Smooth muscle cell (in vitro differentiated cells): ENCODE results near the gene PTGFRN. TPM values are rescaled to one million over a fixed set of nuclear protein-coding genes. Genes with fewer than 3 reads are reported as not detected.

ENCODE experiments used
- DNase-seq: peaks from one replicate; lab custom pipeline; 2025; ENCODE audit not compliant: unreplicated experiment; lab: John Stamatoyannopoulos, UW
- H2AFZ ChIP-seq: fragments of 200-600 bp; sonication (generic); 2 replicates; pipeline ENCODE4 v1.6.0; 2016; ENCODE audit warnings: antibody characterized with exemption, low read depth, mild to moderate bottlenecking
- H3F3A ChIP-seq: fragments of 200-600 bp; sonication (generic); 2 replicates; pipeline ENCODE4 v1.6.0; 2017; ENCODE audit warnings: antibody characterized with exemption, low read depth
- H3K27ac ChIP-seq: fragments of 200-600 bp; sonication (generic); 2 replicates; pipeline ENCODE4 v1.5.1; 2016; ENCODE audit warnings: low read depth, mild to moderate bottlenecking
- H3K27me3 ChIP-seq: fragments of 200-600 bp; sonication (generic); 2 replicates; pipeline ENCODE4 v1.6.1; 2016; ENCODE audit warnings: low read depth, mild to moderate bottlenecking
- H3K36me3 ChIP-seq: fragments of 200-600 bp; sonication (generic); 2 replicates; pipeline ENCODE4 v1.5.1; 2016; ENCODE audit warnings: low read depth
- H3K4me1 ChIP-seq: fragments of 200-600 bp; sonication (generic); 2 replicates; pipeline ENCODE4 v1.5.1; 2016; ENCODE audit warnings: low read depth
- H3K4me2 ChIP-seq: fragments of 200-600 bp; sonication (generic); 2 replicates; pipeline ENCODE4 v1.6.0; 2016; ENCODE audit warnings: mild to moderate bottlenecking
- H3K4me3 ChIP-seq: fragments of 200-600 bp; sonication (generic); 2 replicates; pipeline ENCODE4 v1.5.1; 2016; ENCODE audit warnings: mild to moderate bottlenecking
- H3K79me2 ChIP-seq: fragments of 200-600 bp; sonication (generic); 2 replicates; pipeline ENCODE4 v1.6.0; 2016; ENCODE audit warnings: low read depth, mild to moderate bottlenecking
- H3K9ac ChIP-seq: fragments of 200-600 bp; sonication (generic); 2 replicates; pipeline ENCODE4 v1.6.0; 2016; ENCODE audit warnings: low read depth
- H3K9me3 ChIP-seq: fragments of 200-600 bp; sonication (generic); replicated peaks from 2 replicates; pipeline ENCODE4 v1.5.1; 2016; ENCODE audit warnings: low read depth
- H4K20me1 ChIP-seq: fragments of 200-600 bp; sonication (generic); 2 replicates; pipeline ENCODE4 v1.6.0; 2016; ENCODE audit warnings: low read depth
- CTCF ChIP-seq: fragments of 200-600 bp; sonication (generic); IDR thresholded peaks from 2 replicates; pipeline ENCODE4 v1.5.1; 2017; ENCODE audit warnings: borderline replicate concordance, mild to moderate bottlenecking, antibody characterized with exemption; ENCODE audit not compliant: insufficient read depth, poor library complexity, severe bottlenecking
- WGBS: methylation state at CpG from one replicate; pipeline ENCODE4 v1.1.7; 2016; ENCODE audit warnings: low lambda C conversion rate; 5-methylcytosine and 5-hydroxymethylcytosine counted together
- polyA plus RNA-seq: library from polyadenylated mRNA; unstranded; fragments of >200 nt; fragmentation: Nextera tagmentation; extraction: Ambion mirVana; gene quantifications from 2 replicates; pipeline ENCODE4 v1.2.1, GENCODE V29; 2016
- total RNA-seq: library from RNA; depleted of rRNA; stranded (reverse); fragments of >200 nt; gene quantifications from 2 replicates; pipeline ENCODE4 v1.2.3, GENCODE V29; 2014

PTGFRN gene
- total and polyA plus RNA-seq, 2 experiments from 2014 or later, result 64.2 to 97.9 TPM

GRCh38 chr1:117010310-117010969 is 100.7 kb downstream of the PTGFRN start:
- Histone ChIP-seq H3F3A (no peaks in the 10 kb centered on the region), H4K20me1 (no peaks in the 10 kb centered on the region), H3K4me1 (peaks cover 3% of the 10 kb centered on the region), H3K4me3 (no peak overlapping the region), H2AFZ (no peak overlapping the region), H3K4me2 (no peak overlapping the region), H3K9me3 (no peaks in the 10 kb centered on the region), H3K27me3 (no peaks in the 10 kb centered on the region), H3K36me3 (no peaks in the 10 kb centered on the region), H3K79me2 (no peaks in the 10 kb centered on the region), H3K27ac (no peak overlapping the region), H3K9ac (no peak overlapping the region)
- TF ChIP-seq CTCF, result no peak
- 81% methylated on average over 3 of the region's 3 CpGs for WGBS
- no peak for DNase-seq

DNA sequence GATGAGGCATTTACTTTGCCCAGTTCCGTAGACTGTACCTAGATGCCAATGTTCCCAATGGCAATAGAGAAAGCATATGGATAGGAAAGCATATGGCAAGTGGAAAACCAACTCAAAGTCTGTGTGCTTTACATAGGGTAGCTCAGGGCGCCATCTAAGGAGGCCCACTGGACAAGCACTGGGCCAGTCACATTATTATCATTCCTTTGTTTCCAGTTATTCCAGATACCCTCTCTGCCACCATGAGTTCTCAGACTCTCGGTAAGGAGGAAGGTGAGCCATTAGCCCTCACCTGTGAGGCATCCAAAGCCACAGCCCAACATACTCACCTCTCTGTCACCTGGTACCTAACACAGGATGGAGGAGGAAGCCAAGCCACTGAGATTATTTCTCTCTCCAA is 101.6 kb downstream of the PTGFRN start:
- no peaks in the 10 kb centered on the region for H4K20me1 ChIP-seq
- H3K4me1 ChIP-seq, result peaks cover 3% of the 10 kb centered on the region
- no peak overlapping the region for H3K27ac ChIP-seq
- DNase-seq, result no peak
- no peaks in the 10 kb centered on the region for H3K79me2 ChIP-seq
- no peaks in the 10 kb centered on the region for H3K27me3 ChIP-seq
- no peak overlapping the region for H3K9ac ChIP-seq
- no peaks in the 10 kb centered on the region for H3F3A ChIP-seq
- no peaks in the 10 kb centered on the region for H3K9me3 ChIP-seq
- TF ChIP-seq CTCF, result no peak
- no peak overlapping the region for H3K4me2 ChIP-seq
- H2AFZ ChIP-seq, result no peak overlapping the region
- 91% methylated on average over 3 of the region's 3 CpGs for WGBS
- H3K36me3 ChIP-seq, result no peaks in the 10 kb centered on the region
- no peak overlapping the region for H3K4me3 ChIP-seq

DNA sequence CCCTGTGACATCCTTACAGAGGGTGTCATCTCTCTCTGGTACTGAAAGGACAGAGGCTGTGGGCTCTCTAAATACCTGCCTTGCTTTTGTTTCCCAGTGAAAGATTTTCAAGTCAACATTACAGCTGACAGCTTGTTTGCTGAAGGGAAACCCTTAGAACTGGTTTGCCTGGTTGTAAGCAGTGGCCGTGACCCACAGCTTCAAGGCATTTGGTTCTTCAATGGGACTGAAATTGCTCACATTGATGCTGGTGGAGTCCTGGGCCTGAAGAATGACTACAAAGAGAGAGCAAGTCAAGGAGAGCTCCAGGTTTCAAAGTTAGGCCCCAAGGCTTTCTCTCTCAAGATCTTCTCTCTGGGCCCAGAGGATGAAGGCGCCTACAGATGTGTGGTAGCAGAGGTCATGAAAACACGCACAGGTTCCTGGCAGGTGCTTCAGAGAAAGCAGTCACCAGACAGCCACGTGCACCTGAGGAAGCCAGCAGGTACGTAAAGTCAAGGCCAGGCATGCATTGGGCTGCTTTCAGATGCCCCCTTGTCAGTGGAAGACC is 103.7 kb downstream of the PTGFRN start:
- H3K27me3 ChIP-seq, result no peaks in the 10 kb centered on the region
- H2AFZ ChIP-seq, result no peak overlapping the region
- no peaks in the 10 kb centered on the region for H3F3A ChIP-seq
- H3K9ac ChIP-seq, result no peak overlapping the region
- H4K20me1 ChIP-seq, result no peaks in the 10 kb centered on the region
- no peaks in the 10 kb centered on the region for H3K9me3 ChIP-seq
- H3K4me2 ChIP-seq, result no peak overlapping the region
- TF ChIP-seq CTCF, result no peak
- 82% methylated on average over 5 of the region's 5 CpGs for whole genome bisulfite sequencing
- H3K4me1 ChIP-seq, result peaks cover 3% of the 10 kb centered on the region
- no peaks in the 10 kb centered on the region for H3K36me3 ChIP-seq
- DNase-seq, result no peak
- no peaks in the 10 kb centered on the region for H3K79me2 ChIP-seq
- H3K27ac ChIP-seq, result peak overlapping the region; percentile 47
- H3K4me3 ChIP-seq, result no peak overlapping the region

DNA sequence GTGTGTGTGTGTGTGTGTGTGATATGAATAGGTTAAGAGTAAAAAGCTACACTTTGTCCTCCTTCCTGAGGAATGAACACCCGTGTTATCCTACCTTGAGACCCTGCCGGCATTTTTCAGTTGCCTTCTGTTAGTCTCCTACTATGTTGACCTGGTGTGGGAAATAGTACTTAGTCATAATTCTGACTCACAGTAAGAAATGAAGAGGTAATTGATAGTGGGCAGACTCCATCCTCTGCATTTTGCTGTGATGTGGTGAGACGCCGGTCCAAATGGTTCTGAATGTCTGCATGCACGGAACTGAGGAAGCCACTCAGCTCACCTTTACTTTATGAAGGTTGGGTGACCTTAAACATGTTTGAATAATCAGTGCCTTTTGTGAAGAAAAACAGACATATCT is 104.5 kb downstream of the PTGFRN start:
- no peaks in the 10 kb centered on the region for H3K27me3 ChIP-seq
- no peak for DNase-seq
- H3K4me2 ChIP-seq, result peak overlapping the region; percentile 42
- no peaks in the 10 kb centered on the region for H3K9me3 ChIP-seq
- H3K4me3 ChIP-seq, result no peak overlapping the region
- H3F3A ChIP-seq, result no peaks in the 10 kb centered on the region
- no peak overlapping the region for H2AFZ ChIP-seq
- no peaks in the 10 kb centered on the region for H4K20me1 ChIP-seq
- peak overlapping the region; percentile 47 for H3K27ac ChIP-seq
- no peak overlapping the region for H3K9ac ChIP-seq
- TF ChIP-seq CTCF, result no peak
- H3K79me2 ChIP-seq, result no peaks in the 10 kb centered on the region
- WGBS, result 38% methylated on average over 5 of the region's 5 CpGs
- no peaks in the 10 kb centered on the region for H3K36me3 ChIP-seq
- H3K4me1 ChIP-seq, result no peaks in the 10 kb centered on the region
